OCI-LY7 (cell line): ENCODE measurements around the gene DSG3. TPM values are rescaled to one million over a fixed set of nuclear protein-coding genes. Genes with fewer than 3 reads are reported as not detected.

ENCODE experiments used
- BruUV-seq: library from RNA; stranded (reverse); fragments of 400-500 nt; replicated peaks from 2 replicates; lab custom pipeline; 2021; lab: Mats Ljungman, UMichigan
- CTCF ChIA-PET: fragments of 300-600 bp; sonication (Branson Sonifier 250); formaldehyde crosslinking; loops from one replicate; lab custom pipeline; 2022; ENCODE audit warnings: antibody characterized with exemption; ENCODE audit not compliant: unreplicated experiment; lab: Charles Lee
- POLR2A ChIA-PET: fragments of 300-600 bp; sonication (Branson Sonifier 250); formaldehyde crosslinking; loops from one replicate; lab custom pipeline; 2022; ENCODE audit warnings: antibody characterized with exemption; lab: Charles Lee
- DNase-seq: peaks from one replicate; pipeline ENCODE4 v3.0.0-alpha.2; 2015; ENCODE audit warnings: low spot score
- H2AFZ ChIP-seq: fragments of 200-600 bp; sonication (generic), shearing (Covaris generic); 2 replicates; pipeline ENCODE4 v1.6.1; 2014; ENCODE audit warnings: mild to moderate bottlenecking, antibody characterized with exemption, low read length, moderate library complexity
- H3K27ac ChIP-seq: fragments of 200-600 bp; sonication (generic); 2 replicates; pipeline ENCODE4 v1.5.1; 2014; ENCODE audit warnings: mixed run types, low read depth, mild to moderate bottlenecking, moderate library complexity, low read length, inconsistent platforms; ENCODE audit not compliant: poor library complexity, severe bottlenecking
- H3K36me3 ChIP-seq: fragments of 200-600 bp; sonication (generic); 2 replicates; pipeline ENCODE4 v1.6.1; 2014; ENCODE audit warnings: mild to moderate bottlenecking, antibody characterized with exemption, low read length, moderate library complexity, mixed read lengths; ENCODE audit not compliant: insufficient read depth
- H3K4me1 ChIP-seq: fragments of 200-600 bp; sonication (generic); 2 replicates; pipeline ENCODE4 v1.5.1; 2014; ENCODE audit warnings: mild to moderate bottlenecking, low read length; ENCODE audit not compliant: insufficient read depth, poor library complexity, severe bottlenecking
- H3K4me2 ChIP-seq: fragments of 200-600 bp; sonication (generic); 2 replicates; pipeline ENCODE4 v1.6.1; 2014; ENCODE audit warnings: mild to moderate bottlenecking, low read length
- H3K4me3 ChIP-seq: fragments of 200-600 bp; sonication (generic); 2 replicates; pipeline ENCODE4 v1.5.1; 2014; ENCODE audit warnings: mild to moderate bottlenecking, low read depth, low read length; ENCODE audit not compliant: poor library complexity, severe bottlenecking
- H3K79me2 ChIP-seq: fragments of 200-600 bp; sonication (generic); 2 replicates; pipeline ENCODE4 v1.6.1; 2016; ENCODE audit warnings: low read depth, mild to moderate bottlenecking, low read length, moderate library complexity, mixed read lengths; ENCODE audit not compliant: insufficient read depth
- H3K9me2 ChIP-seq: fragments of 200-600 bp; sonication (generic); 2 replicates; pipeline ENCODE4 v1.6.1; 2016; ENCODE audit warnings: mild to moderate bottlenecking, low read length, mixed read lengths; ENCODE audit not compliant: insufficient read depth
- H3K9me3 ChIP-seq: fragments of 200-600 bp; sonication (generic); 2 replicates; pipeline ENCODE4 v1.6.1; 2014; ENCODE audit warnings: mild to moderate bottlenecking, mixed run types, low read length, mixed read lengths
- H4K20me1 ChIP-seq: fragments of 200-600 bp; sonication (generic); 2 replicates; pipeline ENCODE4 v1.6.1; 2014; ENCODE audit warnings: mild to moderate bottlenecking, antibody characterized with exemption, low read length, moderate library complexity, mixed read lengths; ENCODE audit not compliant: insufficient read depth
- EZH2phosphoT487 ChIP-seq: fragments of 200-600 bp; sonication (generic); IDR thresholded peaks from 2 replicates; pipeline ENCODE4 v1.6.1; 2018; ENCODE audit warnings: low read depth, borderline replicate concordance, mild to moderate bottlenecking, mixed run types, antibody characterized with exemption, low read length, moderate library complexity, mixed read lengths
- intact Hi-C: fragments of 100-400 bp; cut with micrococcal nuclease; formaldehyde crosslinking; loops from one replicate; pipeline ENCODE4 v1.10.0; 2022; ENCODE audit not compliant: unreplicated experiment
- total RNA-seq, 2 experiments: library from RNA; depleted of rRNA in 1 of 2; stranded (reverse); fragments of >200 nt in 1 of 2; shearing (Covaris generic) in 1 of 2; gene quantifications; 2 replicates each; pipeline ENCODE4 v1.2.3, GENCODE V29; 2014 to 2022
- TF ChIP-seq, protein P1 (sequence below): fragments of 200-600 bp; sonication (generic); conservative IDR thresholded peaks from 2 replicates; pipeline ENCODE4 v1.5.1; 2014; ENCODE audit warnings: mild to moderate bottlenecking, antibody characterized with exemption, low read length, moderate library complexity, mixed read lengths

The DSG3 gene
- total RNA-seq, 2 experiments from 2014 or later: not detected

DNA sequence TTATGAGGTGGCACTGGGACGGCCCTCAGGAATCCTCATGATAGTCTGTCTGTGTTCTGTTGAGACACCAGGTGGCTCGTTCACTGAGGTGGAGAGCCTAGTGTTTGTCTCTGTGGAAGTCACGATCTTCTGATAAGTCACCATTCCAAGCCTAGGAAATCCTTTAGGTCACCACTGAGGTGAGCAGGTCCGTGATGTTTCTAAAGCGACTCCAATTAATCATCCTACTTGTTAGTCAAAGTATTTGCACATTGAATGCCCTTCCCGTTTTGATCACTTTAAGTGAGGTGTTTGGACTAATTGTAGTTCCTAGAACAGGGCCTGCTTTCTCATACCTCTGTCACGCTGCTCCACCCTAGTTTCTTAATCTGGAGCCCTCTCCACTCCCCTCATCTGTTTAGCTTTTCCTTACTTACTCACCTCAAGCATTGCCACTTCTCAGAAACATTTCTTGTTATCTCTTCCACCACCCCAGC lies 28.0 kb upstream of the DSG3 start:
- H3K4me2 ChIP-seq: no peak overlapping the region
- CTCF ChIA-PET: no interaction called here
- H3K79me2 ChIP-seq: no peaks in the 10 kb centered on the region
- H3K36me3 ChIP-seq: no peaks in the 10 kb centered on the region
- no peak for DNase-seq
- no peaks in the 10 kb centered on the region for H4K20me1 ChIP-seq
- BruUV-seq: no TSS peak
- intact Hi-C loops: no loop called here
- H3K4me3 ChIP-seq: no peak overlapping the region
- H3K27ac ChIP-seq: no peak overlapping the region
- H3K9me2 ChIP-seq: no peaks in the 10 kb centered on the region
- H3K4me1 ChIP-seq: no peaks in the 10 kb centered on the region
- no peaks in the 10 kb centered on the region for H3K9me3 ChIP-seq
- TF ChIP-seq EZH2phosphoT487: no peak
- H2AFZ ChIP-seq: no peak overlapping the region
- POLR2A ChIA-PET: no interaction called here

DNA sequence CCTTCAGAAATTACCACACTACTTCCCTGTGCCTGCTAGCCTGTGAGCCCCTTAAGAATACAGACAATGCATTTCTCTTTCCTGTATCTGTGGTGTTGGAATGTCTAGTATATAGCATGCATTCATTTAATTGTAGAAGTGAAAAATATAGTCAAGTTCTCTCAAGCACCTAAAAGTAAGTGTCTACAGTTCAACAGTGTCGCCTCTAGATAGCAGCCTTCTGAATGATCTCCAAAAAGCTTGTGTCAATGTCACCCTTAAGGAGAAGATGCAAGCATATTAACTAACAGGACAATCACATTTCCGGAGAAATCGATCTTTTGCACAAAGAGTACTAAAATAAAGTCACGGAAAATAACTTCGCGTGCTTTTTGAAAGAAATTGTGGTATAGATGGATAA lies 27.5 kb upstream of the DSG3 start:
- Histone ChIP-seq H3K4me2 (no peak overlapping the region), H2AFZ (no peak overlapping the region), H3K36me3 (no peaks in the 10 kb centered on the region), H3K27ac (no peak overlapping the region), H4K20me1 (no peaks in the 10 kb centered on the region), H3K79me2 (no peaks in the 10 kb centered on the region), H3K4me1 (no peaks in the 10 kb centered on the region), H3K4me3 (no peak overlapping the region), H3K9me2 (no peaks in the 10 kb centered on the region), H3K9me3 (no peaks in the 10 kb centered on the region)
- BruUV-seq: no TSS peak
- intact Hi-C loops: loop anchor here (10.0 kb wide), 1 partner anchor 305 kb away; no protein-coding TSS in a partner anchor
- ChIA-PET POLR2A (no interaction called here), CTCF (no interaction called here)
- DNase-seq: no peak
- TF ChIP-seq, protein P1, sequence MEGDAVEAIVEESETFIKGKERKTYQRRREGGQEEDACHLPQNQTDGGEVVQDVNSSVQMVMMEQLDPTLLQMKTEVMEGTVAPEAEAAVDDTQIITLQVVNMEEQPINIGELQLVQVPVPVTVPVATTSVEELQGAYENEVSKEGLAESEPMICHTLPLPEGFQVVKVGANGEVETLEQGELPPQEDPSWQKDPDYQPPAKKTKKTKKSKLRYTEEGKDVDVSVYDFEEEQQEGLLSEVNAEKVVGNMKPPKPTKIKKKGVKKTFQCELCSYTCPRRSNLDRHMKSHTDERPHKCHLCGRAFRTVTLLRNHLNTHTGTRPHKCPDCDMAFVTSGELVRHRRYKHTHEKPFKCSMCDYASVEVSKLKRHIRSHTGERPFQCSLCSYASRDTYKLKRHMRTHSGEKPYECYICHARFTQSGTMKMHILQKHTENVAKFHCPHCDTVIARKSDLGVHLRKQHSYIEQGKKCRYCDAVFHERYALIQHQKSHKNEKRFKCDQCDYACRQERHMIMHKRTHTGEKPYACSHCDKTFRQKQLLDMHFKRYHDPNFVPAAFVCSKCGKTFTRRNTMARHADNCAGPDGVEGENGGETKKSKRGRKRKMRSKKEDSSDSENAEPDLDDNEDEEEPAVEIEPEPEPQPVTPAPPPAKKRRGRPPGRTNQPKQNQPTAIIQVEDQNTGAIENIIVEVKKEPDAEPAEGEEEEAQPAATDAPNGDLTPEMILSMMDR: no peak
- TF ChIP-seq EZH2phosphoT487: no peak

DNA sequence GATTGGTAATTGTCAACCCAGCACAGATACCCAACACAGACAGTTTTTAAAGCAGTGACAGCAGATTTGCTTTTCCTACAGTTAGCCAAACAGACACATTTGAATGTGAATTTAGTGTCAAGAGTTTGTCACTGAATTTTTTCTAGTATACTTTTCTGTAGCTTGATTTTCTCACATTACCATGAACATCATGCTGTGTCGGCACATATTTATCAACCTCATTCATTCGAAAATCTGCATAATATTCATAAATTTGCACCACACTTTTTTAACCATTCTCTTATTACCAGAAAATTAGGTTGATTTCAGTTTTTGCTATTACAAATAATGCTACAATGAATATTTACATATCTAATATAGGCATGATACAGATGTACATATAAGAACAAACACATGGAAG lies 27.0 kb upstream of the DSG3 start:
- Histone ChIP-seq H4K20me1 (no peaks in the 10 kb centered on the region), H3K9me3 (no peaks in the 10 kb centered on the region), H3K27ac (no peak overlapping the region), H3K4me3 (no peak overlapping the region), H3K36me3 (no peaks in the 10 kb centered on the region), H3K4me2 (no peak overlapping the region), H3K4me1 (no peaks in the 10 kb centered on the region), H3K9me2 (no peaks in the 10 kb centered on the region), H3K79me2 (no peaks in the 10 kb centered on the region), H2AFZ (no peak overlapping the region)
- CTCF ChIA-PET: no interaction called here
- no peak for TF ChIP-seq EZH2phosphoT487
- TF ChIP-seq, protein P1: no peak
- no TSS peak for BruUV-seq
- intact Hi-C loops: loop anchor here (10.0 kb wide), 1 partner anchor 304 kb away; no protein-coding TSS in a partner anchor
- no peak for DNase-seq
- POLR2A ChIA-PET: no interaction called here
